ENCODE results near the gene SLC6A16.
"Not testable (repeated sequence)": the region's sequence is repeated elsewhere in the genome, so short reads cannot be mapped to it uniquely, and the experiment has no call there.

SLC6A16 gene

GRCh38 chr19:49282184-49282583 is 42.8 kb downstream of the SLC6A16 start:
- no peak for TF ChIP-seq CTCF (IDR thresholded peaks at IDR 0.05; ENCODE audit: low read depth, low read length)
- Histone ChIP-seq H3K36me3 (no peaks in the 10 kb centered on the region), H3K27me3 (peaks cover 13% of the 10 kb centered on the region), H3K9me3 (no peaks in the 10 kb centered on the region), H3K4me3 (ENCODE audit: low read depth, low read length) (no peak overlapping the region), H3K4me1 (peaks cover 4% of the 10 kb centered on the region)
- no peak for DNase-seq

DNA sequence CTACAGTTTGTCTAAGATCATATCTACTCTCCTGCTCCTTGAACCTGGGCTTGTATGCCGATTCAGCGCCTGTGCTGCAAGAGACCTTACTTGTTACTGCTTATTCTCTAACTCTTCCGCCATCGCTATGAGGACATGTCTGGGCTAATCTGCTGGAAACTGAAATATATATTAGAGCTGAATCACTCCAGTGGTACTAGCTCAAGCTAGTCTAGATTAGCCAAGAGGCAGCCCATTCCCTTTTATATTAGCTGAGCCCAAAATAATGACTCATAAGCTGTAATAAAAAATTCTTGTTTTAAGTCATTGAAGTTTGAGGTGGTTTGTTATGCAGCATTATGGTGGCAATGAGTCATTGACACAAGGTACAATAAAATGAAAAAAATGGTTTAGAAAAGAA is 52.8 kb downstream of the SLC6A16 start:
- TF ChIP-seq CTCF (IDR thresholded peaks at IDR 0.05; ENCODE audit: low read depth, low read length) = no peak
- H3K4me1 ChIP-seq = no peaks in the 10 kb centered on the region
- DNase-seq = no peak
- no peaks in the 10 kb centered on the region for H3K36me3 ChIP-seq
- H3K9me3 ChIP-seq = peaks cover under 1% of the 10 kb centered on the region; the same call in 1 of the 2 replicates
- H3K27me3 ChIP-seq = peaks cover 53% of the 10 kb centered on the region
- H3K4me3 ChIP-seq (ENCODE audit: low read depth, low read length) = no peak overlapping the region

- DNase-seq = no peak
- no peak for TF ChIP-seq CTCF (IDR thresholded peaks at IDR 0.05; ENCODE audit: low read depth, low read length)
- Histone ChIP-seq H3K9me3 (peaks cover 6% of the 10 kb centered on the region; the same call in 1 of the 2 replicates), H3K4me3 (ENCODE audit: low read depth, low read length) (no peak overlapping the region), H3K4me1 (no peaks in the 10 kb centered on the region), H3K27me3 (peaks cover 50% of the 10 kb centered on the region), H3K36me3 (no peaks in the 10 kb centered on the region)
Observed at GRCh38 chr19:49271080-49271753, 53.8 kb downstream of the SLC6A16 start.

- not testable (repeated sequence) for H3K36me3 ChIP-seq; H3K9me3 ChIP-seq; H3K4me1 ChIP-seq; H3K4me3 ChIP-seq (ENCODE audit: low read depth, low read length)
- DNase-seq = peak; percentile 70
- peak; percentile 64 for TF ChIP-seq CTCF (IDR thresholded peaks at IDR 0.05; ENCODE audit: low read depth, low read length)
- H3K27me3 ChIP-seq = peaks cover 11% of the 10 kb centered on the region
Observed at GRCh38 chr19:49266409-49266808, 58.6 kb downstream of the SLC6A16 start.

GRCh38 chr19:49264258-49264657 is 60.7 kb downstream of the SLC6A16 start:
- no peak for DNase-seq
- Histone ChIP-seq H3K4me1 (no peaks in the 10 kb centered on the region), H3K36me3 (no peaks in the 10 kb centered on the region), H3K9me3 (peaks cover 6% of the 10 kb centered on the region; the same call in 1 of the 2 replicates), H3K27me3 (no peaks in the 10 kb centered on the region), H3K4me3 (ENCODE audit: low read depth, low read length) (no peak overlapping the region)
- TF ChIP-seq CTCF (IDR thresholded peaks at IDR 0.05; ENCODE audit: low read depth, low read length) = no peak

DNA sequence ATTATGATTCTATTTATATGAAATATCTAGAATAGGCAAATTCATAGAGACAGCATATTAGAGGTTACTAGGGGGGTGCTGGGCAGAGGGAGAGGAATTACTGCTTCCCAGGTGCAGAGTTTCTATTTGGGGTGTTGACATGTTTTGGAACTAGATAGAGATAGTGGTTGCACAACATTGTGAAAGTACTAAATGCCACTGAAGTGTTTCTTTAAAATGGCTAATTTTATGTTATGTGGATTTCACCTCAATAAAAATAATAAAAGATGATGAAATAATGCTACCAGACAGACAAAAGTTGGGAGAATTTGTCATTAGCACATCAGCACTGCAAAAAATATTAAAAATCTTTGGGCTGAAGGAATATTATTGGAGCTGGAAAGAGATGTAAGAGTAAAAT is 63.4 kb downstream of the SLC6A16 start:
- Histone ChIP-seq H3K27me3 (0 out of 2 replicates have a peak, but pooled peaks cover under 1% of the 10 kb centered on the region), H3K4me1 (no peaks in the 10 kb centered on the region), H3K4me3 (ENCODE audit: low read depth, low read length) (no peak overlapping the region), H3K9me3 (peaks cover under 1% of the 10 kb centered on the region; the same call in 1 of the 2 replicates), H3K36me3 (no peaks in the 10 kb centered on the region)
- TF ChIP-seq CTCF (IDR thresholded peaks at IDR 0.05; ENCODE audit: low read depth, low read length) = no peak
- no peak for DNase-seq

Data from BE2C (cell line).